ENCODE results near the gene CX3CR1.

CX3CR1 gene

DNA sequence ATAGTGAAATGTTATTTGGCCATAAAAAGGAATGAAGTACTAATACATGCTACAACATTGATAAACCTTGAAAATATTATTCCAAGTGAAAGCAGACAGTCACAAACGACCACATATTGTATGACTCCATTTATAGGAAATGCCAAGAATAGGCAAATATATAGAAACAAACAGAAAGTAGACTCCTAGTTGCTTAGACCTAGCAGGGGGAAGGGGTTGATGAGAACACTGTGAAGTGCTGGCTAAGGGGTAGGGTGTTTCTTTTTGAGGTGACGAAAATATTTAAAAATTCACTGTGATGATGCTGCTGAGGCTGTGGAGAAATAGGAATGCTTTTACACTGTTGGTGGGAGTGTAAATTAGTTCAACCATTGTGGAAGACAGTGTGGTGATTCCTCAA, 56.9 kb downstream of the CX3CR1 start:
- DNase-seq (ENCODE audit: low spot score): no peak

DNA sequence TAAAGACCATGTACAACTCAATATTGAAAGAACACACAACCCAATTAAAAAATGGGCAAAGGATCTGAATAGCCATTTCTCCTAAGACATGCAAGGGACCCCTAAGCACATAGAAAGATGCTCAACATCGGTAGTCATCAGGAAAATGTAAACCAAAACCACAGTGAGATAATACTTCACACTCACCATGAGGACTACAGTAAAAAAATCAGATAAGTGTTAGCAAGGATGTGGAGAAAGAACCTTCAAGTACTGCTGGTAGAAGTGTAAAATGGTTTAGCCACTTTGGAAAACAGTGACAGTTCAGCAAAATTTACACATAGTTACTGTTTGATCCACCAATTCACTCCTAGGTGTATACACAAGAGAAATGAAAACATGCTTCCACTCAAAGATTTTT, 57.4 kb downstream of the CX3CR1 start:
- no peak for DNase-seq (ENCODE audit: low spot score)

DNA sequence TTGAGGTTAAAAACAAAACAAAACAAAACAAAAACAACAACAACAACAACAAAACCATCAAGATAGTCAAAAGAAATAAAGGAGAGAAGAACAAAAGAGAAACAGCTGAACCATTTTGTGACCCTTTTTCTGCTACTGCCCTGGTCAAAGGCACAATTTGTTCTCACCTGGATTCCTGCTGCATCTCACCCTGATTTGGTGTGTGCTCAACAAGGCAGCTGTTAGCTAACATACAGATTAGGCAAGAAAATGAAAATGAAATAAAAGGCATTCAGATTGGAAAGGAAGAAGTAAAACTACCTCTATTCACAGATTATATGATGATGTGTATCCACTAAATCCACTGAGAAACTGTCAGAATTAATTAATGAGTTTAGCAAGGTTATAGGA, 58.7 kb downstream of the CX3CR1 start:
- DNase-seq (ENCODE audit: low spot score): no peak

DNA sequence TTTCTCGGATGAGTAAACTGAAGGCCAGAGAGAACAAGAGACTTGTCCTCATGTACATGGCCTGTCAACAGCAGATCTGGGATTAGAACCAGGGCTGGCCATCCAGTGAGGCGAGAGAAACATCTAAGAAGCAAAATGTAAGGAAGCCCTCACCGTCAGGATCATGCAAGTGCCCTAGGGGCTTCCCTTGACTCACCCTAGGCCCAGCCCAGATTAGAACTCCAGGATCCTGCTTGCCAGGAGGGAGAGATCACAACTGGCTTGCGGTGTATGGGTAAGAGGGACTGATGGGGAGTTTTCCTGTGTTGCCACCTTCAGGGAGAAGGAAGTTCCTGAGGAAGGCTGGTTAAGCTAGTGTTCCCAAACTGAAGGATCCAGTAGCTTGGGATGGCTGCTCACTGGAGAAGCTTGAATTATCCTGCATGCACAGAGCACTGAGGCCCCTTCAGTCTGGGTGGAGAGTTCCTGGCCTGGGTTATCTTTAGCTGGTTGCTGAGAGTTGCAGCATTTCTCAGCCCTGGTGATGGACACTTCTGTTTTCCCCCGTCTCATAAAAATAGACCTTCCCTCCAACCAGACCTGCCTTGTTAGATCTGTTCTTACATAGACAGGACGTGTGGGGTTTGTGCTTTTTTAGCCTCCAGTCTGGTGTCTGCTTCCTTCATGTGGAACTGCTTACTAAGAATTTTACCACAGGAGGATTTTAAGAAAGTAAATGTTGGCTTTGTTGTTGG, 59.3 kb downstream of the CX3CR1 start:
- no peak for DNase-seq (ENCODE audit: low spot score)

DNA sequence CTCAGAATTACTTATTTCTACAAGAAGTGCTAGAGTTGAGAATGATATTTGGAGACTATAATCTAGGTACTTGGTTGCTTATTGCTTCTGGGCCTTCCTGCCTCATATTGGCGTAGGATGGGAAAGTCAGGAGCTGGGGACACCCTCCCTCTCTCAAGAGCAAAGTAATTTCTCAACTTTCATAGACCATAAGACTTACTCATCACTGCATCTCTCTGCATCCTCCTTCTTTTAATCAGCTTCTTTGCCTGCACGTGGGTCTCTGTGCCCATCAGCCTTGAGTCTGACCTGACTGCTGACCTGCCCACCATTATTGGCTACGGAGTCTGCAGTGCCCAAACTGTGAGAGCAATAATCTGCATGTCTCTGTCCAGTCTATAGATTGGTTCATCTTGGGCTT, 60.1 kb downstream of the CX3CR1 start:
- no peak for DNase-seq (ENCODE audit: low spot score)

DNA sequence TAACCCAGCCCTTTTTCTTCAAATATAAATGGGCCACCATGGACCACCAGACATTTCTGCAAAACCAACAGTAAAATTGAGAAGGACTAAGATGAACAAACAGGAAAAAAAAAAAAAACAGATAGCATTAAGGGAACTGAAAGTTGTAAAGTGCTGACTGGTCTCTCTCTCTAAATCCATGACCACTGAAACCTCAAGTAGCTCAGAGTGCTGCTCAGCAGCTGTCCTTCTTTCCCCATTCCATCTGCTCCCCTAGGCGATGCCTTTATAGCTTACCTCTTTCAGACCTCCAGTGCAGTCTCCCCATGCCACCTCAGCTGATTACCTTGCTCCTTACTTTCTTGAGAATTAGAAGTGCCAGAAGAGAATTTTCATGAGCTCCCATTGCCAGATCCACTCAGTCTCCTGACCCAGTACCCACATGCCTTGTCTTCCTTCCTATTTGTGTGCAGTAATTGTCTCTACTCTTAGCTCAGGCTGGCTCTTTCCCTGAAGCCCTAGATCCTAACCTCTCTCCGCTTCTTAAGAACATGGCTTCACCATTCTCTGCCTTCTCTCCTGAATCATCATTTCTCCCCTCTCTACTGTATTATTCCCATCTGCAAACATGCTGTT, 63.6 kb downstream of the CX3CR1 start:
- no peak for DNase-seq (ENCODE audit: low spot score)

DNA sequence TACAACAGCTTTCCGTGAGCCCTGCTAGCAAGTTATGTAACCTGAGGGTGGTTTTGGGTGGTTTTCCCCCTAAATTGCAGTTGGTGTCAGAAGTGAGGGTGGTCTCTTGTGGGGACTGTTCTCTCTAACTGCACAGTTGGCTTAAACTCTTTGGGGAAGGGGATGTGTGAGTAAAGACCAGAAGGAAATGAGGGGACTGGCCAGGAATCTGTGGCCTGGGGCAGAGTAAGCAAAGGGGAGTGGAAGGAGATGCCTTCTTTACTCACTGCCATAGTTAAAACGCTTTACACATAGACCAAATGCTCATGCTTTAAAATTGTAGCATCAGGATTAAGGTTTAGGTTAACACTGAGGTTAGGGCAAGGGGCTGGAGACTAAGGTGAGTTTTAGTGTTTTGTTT, 66.2 kb downstream of the CX3CR1 start:
- DNase-seq (ENCODE audit: low spot score): no peak

All from hematopoietic multipotent progenitor cell treated with erythropoietin and hydrocortisone succinate and interleukin-3 and kit ligand, for 15 days (in vitro differentiated cells).